HG03060 (cell line): ENCODE results near the gene PDGFD.

Experiments
- ATAC-seq: cut with Tn5 transposase; IDR thresholded peaks from one replicate; pipeline ENCODE4 v1.9.1; 2021; ENCODE audit warnings: low read depth, moderate number of reproducible peaks; ENCODE audit not compliant: unreplicated experiment

The PDGFD gene

DNA sequence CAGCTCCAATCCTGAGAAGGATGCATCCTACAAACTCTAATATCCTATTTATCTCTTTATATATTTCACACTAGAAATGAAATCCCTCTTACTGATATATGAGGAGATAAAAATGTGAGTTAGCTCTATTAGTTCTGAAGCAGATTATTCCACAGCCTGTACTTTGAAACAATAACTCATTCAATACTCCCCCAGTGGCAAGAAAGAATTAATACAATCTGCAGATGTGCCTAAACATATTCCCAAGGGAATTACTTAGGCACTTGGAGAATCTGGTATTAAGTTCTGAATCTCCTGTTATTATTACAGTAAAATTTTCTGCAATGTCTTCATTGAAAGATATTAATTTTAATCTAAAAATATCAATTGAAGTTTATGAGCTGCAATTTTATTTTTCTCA is 68.2 kb downstream of the PDGFD start:
- ATAC-seq = no peak

DNA sequence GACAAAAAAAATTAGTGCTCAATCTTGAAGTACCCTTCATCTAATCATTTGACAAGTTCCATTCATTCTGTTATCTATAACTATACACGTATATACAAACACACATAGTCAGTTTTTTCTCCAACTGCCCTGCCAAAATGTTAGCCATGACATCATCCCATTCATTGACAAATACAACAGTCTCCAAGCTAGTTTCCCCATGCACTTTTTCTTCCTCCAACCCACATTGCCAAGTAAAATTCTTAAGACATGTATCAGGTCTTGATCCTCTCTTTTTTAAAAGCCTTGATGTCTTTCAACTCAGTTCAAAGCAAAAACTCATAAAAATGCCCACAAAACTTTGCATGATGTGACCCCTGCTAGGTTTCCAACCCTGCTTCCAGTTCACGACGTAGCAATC is 69.4 kb downstream of the PDGFD start:
- no peak for ATAC-seq

DNA sequence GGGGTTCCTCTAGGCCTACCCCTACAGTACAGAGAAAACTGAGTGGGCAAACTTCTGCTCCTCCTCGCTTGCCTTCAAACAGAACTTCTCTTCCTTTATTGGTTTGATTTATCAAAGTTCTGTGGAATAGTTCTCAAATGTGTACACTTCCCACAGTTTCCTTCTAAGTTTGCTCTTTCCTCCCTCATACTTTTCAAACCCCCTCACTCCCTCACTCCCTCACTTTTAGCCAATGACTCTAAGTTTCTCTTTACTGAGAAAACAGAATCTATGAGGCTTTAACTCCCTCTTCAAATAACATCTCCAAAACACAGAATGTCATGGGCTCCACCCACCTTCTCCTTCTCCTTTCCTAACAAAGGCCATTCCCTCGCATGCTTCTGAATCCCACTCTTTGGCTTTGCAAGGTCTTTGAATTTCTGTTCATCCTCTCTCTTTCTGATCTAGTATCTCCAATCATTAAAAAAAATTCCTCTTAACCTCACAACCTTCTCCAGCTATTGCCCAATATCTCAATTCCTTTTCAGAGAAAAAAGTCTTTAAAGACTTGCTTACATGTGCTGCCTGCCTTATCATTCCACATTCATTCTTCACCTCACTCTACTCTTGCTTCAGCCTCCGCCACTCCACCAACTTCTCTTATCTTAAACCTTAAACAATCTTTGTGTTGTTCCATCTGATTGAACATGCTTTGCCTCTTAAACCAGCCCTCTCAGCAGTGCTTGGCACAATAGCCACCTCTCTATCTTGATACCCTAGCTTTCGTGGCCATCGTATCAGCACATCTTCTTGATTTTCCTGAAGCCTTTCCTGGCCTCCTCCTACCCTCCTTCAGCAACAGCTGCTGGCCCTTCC is 70.3 kb downstream of the PDGFD start:
- ATAC-seq = no peak

DNA sequence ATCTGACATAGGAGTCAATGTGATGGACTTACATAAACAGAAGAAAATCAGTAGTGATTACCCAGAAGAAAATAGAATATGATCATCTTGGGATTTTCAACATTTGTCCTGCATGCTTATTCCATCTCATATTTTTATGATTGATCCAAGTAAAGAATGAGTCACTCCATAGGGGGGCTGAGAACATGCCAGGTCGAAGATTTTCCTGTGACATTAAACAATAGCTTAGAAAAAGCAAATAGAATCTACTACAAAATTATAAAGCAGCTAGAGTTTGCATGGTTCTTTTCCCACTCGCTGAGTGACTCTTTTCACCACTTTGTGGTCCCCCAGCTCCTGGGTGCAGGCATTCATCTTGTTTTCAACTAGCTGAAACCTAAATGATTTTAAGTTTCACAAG is 71.2 kb downstream of the PDGFD start:
- ATAC-seq = no peak

DNA sequence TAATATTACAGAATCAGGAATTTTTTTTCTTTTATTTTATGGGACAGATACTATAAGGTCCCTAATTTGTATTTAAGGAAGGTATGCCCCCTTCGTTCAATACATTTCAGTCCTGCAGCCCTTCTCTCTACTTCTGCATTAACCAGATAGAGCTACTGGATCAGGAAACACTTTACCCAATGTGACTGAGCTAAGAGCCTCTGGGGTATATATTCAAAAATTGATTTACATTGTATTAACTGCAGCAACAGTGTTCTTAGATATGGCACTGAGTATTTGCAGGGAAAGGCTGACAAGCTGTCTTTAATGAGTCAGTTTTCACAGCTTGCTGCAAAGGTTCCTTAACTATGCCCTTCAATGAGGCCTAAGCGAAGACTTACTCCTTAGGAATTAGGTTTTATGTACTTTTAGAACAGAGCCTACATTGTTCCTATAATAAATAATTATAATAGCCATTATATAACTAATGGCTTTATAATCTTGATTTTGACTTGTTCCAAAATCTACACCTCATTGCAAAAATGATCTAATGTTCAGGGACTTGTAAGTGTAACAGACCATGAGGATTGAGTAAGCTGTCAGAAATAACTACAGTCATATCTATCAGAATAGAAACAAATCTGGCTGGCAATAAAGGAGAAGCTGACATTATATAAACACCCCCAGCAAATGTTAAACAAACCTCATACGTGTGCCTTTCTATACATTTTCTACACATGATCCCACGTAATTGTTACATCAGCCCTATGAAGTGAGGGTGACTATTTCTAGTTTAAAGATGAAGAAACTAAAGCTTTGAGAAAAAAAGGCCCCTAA is 72.5 kb downstream of the PDGFD start:
- ATAC-seq = no peak

DNA sequence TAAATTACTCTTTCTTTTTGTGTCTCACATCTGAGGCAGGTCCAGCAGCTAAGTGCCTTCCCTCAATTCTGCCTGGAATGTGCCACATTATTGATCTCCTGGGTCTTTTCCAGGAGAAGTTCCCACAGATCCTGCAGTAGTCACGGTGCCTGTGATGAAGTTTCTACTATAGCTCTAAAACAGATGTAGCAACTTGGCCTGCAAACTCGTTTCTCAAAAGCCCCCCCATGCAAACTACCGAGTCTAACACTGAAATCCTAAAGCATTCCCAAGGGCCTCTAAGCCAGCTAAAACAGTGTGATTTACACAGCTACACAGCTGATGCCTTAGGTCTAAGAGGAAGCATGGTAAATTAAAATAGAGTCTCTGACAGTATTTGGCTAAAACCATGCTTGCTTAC is 73.2 kb downstream of the PDGFD start:
- ATAC-seq = no peak

DNA sequence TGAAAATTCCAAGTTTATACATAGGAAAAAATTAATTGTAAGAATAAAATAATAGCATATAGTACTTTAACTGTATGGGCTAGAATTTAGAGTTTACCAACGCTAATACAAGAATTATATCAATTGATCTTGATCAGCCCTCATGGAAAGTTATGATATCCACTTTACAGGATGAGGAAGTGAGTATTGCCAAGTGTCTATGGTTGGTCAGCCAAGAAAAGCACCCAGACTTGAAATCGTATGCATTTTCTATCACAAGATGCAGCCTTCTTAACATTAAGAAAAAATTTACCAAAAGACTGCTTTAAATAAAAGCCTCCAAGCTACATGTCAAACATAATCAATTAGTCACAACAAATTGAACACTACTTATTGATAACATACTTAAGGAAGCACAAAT is 74.5 kb downstream of the PDGFD start:
- ATAC-seq = no peak

DNA sequence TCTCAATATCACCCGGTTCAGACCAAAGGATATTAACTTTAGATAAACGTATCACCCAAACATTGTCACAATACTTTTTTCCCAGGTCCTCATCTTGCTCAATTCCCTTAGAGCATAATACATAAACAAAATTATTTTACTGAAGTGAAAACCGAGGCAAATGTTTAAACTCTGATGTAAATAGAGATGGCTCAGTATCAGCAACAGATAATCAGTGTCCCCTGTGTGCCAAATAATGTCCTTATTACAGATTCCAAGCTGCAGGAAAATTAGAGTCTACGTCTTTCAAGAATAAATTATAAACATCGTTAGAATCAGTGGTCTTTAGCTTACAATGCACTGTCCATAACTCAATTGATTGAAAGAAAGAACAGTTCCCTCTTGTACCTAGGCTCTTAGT is 77.3 kb downstream of the PDGFD start:
- ATAC-seq = no peak

DNA sequence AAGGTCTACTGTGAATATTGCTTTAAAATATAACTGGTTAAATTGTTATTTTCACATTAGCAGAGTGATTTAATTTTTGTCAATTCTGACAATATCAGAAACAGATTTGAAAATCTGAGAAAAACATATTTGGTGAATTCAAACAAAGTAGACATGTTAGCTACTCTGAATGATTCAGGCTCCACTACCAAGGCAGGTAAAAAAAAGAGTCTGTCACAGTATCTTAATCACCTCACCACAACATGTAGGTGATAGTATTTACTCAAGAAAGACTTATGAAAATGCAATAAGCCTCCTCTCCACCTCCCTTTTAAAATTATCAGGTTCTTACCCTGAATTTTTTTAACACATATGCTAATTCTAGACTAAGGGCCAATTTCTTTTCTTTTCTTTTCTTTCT is 85.0 kb downstream of the PDGFD start:
- no peak for ATAC-seq

DNA sequence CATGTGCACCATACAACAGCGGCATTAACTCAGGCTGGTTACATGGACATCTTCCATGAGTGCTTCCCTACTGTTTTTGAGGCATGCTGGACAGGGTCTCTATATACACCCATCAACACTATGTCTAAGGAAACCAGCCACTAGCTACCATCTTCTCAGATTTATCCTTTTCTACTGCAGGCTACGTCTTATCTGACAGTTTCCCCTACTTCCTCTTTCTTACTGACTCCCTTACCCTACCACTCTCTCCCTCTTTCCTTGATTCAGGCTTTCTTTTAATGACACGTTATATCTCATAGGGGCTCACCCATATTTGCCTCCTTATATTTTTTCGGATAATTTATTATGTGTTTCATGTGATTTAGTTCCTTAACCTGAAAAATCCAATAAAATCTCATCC is 85.7 kb downstream of the PDGFD start:
- ATAC-seq = no peak

DNA sequence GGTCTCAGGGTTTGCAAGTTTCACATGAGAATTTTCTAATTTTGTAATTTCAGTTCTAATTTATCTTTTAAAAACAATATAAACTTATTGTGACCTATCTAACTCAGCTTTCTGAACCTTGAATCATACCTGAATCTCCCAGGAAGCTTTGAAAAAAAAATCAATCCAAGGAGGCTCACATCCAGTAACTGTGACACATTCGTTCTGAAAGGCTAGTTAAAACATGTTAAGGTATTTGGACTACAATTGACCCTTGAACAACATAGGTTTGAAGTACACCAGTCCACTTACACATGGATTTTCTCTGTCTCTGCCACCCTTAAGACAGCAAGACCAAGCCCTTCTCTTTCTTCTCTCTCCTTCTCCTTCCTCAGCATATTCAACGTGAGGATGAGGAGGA is 87.5 kb downstream of the PDGFD start:
- no peak for ATAC-seq

DNA sequence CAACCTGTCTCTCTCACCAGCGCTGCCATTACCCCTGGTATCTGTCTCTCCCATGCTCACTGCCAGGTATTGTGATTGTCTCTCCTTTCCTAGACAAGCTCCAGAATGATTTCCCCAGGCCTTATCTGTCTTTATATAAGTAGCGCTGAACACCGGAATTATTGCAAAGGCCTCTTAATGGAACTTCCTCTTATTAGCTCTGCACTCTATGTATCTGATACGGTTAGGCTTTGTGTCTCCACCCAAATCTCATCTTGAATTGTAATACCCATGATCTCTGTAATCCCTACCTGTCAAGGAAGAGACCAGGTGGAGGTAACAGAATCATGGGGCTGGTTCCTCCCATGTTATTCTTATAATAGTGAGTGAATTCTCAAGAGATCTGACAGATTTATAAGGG is 88.2 kb downstream of the PDGFD start:
- no peak for ATAC-seq

DNA sequence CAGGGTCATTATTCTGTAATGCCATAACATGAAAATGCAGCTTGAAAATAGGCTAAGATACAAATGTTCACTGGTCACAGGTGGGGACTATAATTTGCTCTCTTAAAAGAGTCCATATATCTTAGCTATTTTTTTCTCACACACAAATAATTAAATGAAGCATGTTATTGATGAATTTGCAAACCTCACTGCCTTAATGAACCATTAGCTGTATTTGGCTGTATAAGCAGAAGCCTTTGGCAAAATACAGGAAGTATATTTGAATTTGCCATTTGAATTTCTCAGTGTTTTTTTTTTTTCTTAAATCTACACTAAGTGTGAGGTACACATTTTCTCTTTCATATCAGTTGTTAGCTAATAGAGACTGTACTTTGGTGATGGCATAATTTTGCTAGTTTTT is 88.9 kb downstream of the PDGFD start:
- no peak for ATAC-seq

DNA sequence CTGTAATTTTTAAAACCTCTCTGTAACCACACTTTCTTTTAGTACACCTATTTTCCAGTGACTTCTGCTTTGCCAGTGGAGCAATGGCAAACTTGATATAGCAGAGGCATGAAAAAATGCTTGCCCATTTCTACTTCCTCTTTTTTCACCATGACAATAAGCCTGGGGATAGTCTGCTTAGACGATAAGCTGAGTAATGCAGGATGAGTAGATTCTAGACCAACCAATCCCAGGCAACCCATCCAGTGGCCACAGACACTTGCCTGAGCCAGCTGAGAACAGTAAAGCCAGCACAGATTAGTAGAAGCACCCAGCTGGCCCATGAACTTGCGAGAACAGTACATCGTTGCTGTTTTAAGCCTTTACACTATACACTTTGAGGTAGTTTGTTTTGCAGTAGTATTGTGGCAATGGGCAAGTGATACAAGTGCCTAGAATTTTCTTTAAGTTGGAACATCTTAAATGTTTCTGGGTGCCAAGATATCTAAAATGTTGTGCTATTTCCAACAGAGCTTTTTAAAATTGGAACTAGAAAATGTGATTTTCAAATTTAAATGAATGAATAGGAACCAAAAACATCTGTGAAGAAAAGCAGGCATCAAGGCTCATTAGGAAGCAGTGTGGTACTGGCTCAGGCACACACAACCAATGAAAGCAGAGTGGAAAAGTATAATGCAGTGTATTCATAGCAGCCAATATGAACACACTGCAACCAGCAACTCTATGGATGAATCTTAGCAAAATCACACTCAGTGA is 89.8 kb downstream of the PDGFD start:
- peak; percentile 87 for ATAC-seq

DNA sequence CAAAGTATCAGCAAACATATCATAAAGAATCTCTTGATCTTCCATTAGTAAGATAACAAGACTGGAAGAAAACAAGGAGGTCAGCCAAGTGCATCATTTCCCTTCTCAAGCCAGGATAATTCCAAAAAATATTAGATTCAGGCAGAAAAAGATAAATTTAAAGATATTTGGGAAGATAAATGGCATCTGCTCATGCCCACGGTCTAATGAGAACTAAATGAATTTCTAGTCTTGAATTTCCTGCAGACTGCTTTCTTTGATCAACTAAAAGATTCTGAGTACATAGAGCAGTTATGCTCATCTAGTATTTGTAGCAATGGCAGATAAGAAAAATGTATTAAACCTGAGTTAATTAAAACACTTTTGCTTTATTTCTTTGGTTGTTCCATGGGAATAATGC is 96.4 kb downstream of the PDGFD start:
- ATAC-seq = no peak

DNA sequence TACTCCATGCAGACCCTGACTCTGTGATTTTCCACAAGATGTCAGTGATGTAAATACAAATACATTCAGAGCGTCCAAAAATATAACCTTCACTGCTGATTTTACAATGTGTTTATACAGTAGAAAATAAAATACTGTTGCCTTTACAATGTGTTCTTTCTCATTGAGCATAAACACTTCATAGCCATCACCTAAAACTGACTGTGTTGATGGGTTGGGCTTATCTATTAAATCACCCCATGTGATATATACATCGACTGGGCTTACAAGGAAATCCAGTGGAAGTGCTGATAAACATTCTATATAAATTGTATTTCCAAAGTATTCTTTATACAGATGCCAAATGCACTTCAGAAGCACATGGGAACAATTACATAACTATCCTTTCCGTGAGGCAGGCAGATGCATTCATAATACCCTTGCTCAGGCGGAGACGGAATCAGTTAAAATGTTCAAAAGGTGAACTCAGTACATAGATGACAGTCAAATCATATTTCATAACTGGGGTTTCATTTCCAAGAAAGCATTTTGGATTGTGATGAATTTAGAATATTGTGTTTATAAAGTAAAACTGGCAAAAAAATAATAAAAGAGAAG is 99.8 kb downstream of the PDGFD start:
- no peak for ATAC-seq

DNA sequence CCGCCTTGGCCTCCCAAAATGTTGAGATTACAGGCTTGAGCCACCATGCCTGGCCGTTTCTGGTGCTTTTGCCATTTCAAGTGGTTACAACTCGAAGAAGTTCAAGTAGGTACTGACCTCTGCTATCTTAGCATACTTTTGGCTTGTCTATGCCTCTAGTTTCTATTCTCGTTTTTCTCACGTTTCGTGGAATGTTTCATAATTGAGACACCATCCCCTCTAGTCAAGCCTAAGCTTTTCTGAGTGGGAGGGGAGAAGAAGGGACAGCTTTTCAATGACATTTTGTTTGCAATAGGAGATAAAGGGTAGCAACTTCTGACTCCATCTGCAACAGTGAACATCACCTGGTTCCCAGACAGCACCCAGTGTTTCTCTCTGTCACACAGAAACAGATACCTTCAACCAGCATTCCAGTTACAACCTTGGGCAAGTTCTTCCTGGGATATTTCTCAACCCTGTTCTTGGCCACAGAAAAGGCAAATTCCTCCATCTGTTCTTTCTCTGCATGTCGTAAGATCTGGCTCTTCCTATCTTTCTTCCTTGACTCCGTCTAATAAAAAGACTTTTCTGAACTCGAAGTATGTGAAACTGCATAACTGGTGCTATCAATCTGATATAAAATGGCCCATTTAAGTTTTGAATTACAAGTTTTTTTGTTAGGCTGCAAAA is 102.0 kb downstream of the PDGFD start:
- ATAC-seq = no peak

DNA sequence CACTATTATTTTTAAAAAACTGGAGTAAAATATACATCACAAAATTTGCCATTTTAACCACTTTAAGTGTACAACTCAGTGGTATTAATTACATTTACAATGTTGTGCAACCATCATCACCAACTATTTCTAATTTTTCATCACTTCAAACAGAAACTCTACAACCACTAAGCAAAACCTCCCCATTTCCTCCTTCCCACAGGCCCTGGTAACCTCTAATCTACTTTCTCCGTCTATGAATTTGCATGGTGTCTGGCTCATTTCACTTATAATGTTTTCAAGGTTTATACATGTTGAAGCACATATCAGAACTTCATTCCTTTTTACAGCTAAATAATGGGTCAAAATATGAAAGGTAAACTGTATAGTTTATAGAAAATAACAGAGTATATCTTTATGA is 103.1 kb downstream of the PDGFD start:
- no peak for ATAC-seq

DNA sequence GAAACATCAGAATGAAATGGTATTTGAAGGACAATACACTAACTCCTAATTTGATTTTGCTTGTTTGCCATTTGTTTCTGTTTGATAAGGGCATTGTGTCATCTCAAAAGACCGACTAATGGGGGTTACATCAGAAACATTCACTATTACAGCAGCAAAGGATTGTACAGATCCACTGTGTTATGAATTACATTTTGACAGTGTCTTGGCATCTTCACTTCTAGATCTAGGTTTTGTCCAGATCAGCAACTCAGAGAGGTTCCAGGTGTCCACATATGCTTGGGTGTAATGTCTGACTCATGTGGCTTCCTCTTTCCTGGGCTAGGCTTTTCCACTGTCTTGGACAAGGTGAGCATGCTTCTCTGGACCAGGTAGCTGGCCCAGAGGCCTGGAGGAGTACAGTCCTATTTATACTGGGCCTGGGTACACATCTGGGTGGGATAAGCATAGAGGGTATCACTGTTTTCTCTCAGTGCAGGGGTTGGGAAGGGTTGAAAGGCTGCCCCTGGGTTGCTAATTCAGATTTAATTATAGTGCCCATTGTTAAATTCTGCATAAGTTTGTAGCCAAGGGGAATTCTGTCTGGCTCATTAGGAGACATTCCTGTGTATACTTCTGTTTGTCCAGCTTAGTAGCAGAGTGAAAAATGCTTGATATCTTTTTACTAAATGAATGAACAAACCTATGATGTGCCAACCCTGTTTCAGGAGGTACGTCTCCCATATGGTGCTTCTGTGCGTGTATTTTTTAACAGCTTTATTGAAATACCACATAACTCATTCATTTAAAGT is 103.7 kb downstream of the PDGFD start:
- ATAC-seq = no peak

DNA sequence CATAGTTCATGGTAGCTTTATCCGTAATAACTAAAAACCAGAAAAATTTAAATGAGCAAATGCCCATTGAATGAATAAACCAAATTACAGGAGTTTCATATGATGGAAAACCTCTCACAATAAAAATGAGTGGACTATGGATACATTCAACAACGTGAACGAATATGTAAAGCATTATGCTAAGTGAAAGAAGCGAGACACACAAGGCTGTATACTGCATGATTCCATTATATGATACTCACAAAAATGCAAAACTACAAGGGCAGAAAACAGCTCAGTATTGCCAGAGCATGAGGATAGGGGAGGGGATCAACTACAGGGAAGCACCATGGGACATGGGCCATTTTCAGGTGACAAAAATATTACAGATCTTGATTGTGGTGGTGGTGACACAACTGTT is 105.3 kb downstream of the PDGFD start:
- no peak for ATAC-seq
